Measurements from ENCODE around the gene CCNF. TPM values are rescaled to one million over a fixed set of nuclear protein-coding genes. Genes with fewer than 3 reads are reported as not detected.

CCNF gene
- polyA plus RNA-seq, 1 donor from 2014 or later, result 5.2 TPM

GRCh38 chr16:2485811-2486507, 56.7 kb downstream of the CCNF start:
- Histone ChIP-seq H3K9me2 (ENCODE audit: insufficient read depth, low read length) (no peaks in the 10 kb centered on the region), H4K20me1 (ENCODE audit: insufficient read depth) (no peaks in the 10 kb centered on the region), H3K36me3 (ENCODE audit: insufficient read depth, low read length) (no peaks in the 10 kb centered on the region), H2AFZ (ENCODE audit: low read depth, low read length) (no peak overlapping the region), H3K79me2 (replicated peaks; ENCODE audit: insufficient read depth, low read length) (no peaks in the 10 kb centered on the region), H3K27ac (ENCODE audit: low read length) (no peak overlapping the region), H3F3A (ENCODE audit: insufficient read depth, low read length, poor library complexity, severe bottlenecking) (no peaks in the 10 kb centered on the region), H3K9ac (ENCODE audit: low read length) (no peak overlapping the region), H3K4me3 (ENCODE audit: low read length) (no peak overlapping the region), H3K4me2 (ENCODE audit: low read length) (no peak overlapping the region), H3K27me3 (ENCODE audit: insufficient read depth, low read depth, low read length) (no peaks in the 10 kb centered on the region), H3K9me3 (ENCODE audit: low read length) (no peaks in the 10 kb centered on the region)
- TF ChIP-seq MXI1 (conservative IDR thresholded peaks at IDR 0.05; ENCODE audit: poor library complexity, severe bottlenecking) (no peak), EP300 (conservative IDR thresholded peaks at IDR 0.05; ENCODE audit: poor library complexity, severe bottlenecking) (no peak), POLR2AphosphoS5 (IDR thresholded peaks at IDR 0.05) (no peak), EZH2 (IDR thresholded peaks at IDR 0.05; ENCODE audit: borderline replicate concordance, insufficient read depth, low read length, poor library complexity, severe bottlenecking) (no peak), RAD21 (conservative IDR thresholded peaks at IDR 0.05) (no peak), SMC3 (conservative IDR thresholded peaks at IDR 0.05; ENCODE audit: poor library complexity) (no peak), TAF1 (IDR thresholded peaks at IDR 0.05; ENCODE audit: low read depth) (no peak), CTCF (IDR thresholded peaks at IDR 0.05; ENCODE audit: poor library complexity, severe bottlenecking) (no peak)
- TF ChIP-seq, protein P1, sequence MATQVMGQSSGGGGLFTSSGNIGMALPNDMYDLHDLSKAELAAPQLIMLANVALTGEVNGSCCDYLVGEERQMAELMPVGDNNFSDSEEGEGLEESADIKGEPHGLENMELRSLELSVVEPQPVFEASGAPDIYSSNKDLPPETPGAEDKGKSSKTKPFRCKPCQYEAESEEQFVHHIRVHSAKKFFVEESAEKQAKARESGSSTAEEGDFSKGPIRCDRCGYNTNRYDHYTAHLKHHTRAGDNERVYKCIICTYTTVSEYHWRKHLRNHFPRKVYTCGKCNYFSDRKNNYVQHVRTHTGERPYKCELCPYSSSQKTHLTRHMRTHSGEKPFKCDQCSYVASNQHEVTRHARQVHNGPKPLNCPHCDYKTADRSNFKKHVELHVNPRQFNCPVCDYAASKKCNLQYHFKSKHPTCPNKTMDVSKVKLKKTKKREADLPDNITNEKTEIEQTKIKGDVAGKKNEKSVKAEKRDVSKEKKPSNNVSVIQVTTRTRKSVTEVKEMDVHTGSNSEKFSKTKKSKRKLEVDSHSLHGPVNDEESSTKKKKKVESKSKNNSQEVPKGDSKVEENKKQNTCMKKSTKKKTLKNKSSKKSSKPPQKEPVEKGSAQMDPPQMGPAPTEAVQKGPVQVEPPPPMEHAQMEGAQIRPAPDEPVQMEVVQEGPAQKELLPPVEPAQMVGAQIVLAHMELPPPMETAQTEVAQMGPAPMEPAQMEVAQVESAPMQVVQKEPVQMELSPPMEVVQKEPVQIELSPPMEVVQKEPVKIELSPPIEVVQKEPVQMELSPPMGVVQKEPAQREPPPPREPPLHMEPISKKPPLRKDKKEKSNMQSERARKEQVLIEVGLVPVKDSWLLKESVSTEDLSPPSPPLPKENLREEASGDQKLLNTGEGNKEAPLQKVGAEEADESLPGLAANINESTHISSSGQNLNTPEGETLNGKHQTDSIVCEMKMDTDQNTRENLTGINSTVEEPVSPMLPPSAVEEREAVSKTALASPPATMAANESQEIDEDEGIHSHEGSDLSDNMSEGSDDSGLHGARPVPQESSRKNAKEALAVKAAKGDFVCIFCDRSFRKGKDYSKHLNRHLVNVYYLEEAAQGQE (IDR thresholded peaks at IDR 0.05; ENCODE audit: borderline replicate concordance), result no peak

- Histone ChIP-seq H3F3A (ENCODE audit: insufficient read depth, low read length, poor library complexity, severe bottlenecking) (no peaks in the 10 kb centered on the region), H3K36me3 (ENCODE audit: insufficient read depth, low read length) (no peaks in the 10 kb centered on the region), H3K9ac (ENCODE audit: low read length) (no peak overlapping the region), H3K4me2 (ENCODE audit: low read length) (no peak overlapping the region), H3K79me2 (replicated peaks; ENCODE audit: insufficient read depth, low read length) (no peaks in the 10 kb centered on the region), H3K27ac (ENCODE audit: low read length) (no peak overlapping the region), H3K27me3 (ENCODE audit: insufficient read depth, low read depth, low read length) (no peaks in the 10 kb centered on the region), H4K20me1 (ENCODE audit: insufficient read depth) (no peaks in the 10 kb centered on the region), H2AFZ (ENCODE audit: low read depth, low read length) (no peak overlapping the region), H3K4me3 (ENCODE audit: low read length) (no peak overlapping the region), H3K9me3 (ENCODE audit: low read length) (no peaks in the 10 kb centered on the region), H3K9me2 (ENCODE audit: insufficient read depth, low read length) (no peaks in the 10 kb centered on the region)
- no peak for TF ChIP-seq MXI1 (conservative IDR thresholded peaks at IDR 0.05; ENCODE audit: poor library complexity, severe bottlenecking)
- TF ChIP-seq CTCF (IDR thresholded peaks at IDR 0.05; ENCODE audit: poor library complexity, severe bottlenecking), result no peak
- no peak for TF ChIP-seq EP300 (conservative IDR thresholded peaks at IDR 0.05; ENCODE audit: poor library complexity, severe bottlenecking)
- no peak for TF ChIP-seq SMC3 (conservative IDR thresholded peaks at IDR 0.05; ENCODE audit: poor library complexity)
- TF ChIP-seq EZH2 (IDR thresholded peaks at IDR 0.05; ENCODE audit: borderline replicate concordance, insufficient read depth, low read length, poor library complexity, severe bottlenecking), result no peak
- no peak for TF ChIP-seq RAD21 (conservative IDR thresholded peaks at IDR 0.05)
- TF ChIP-seq, protein P1 (IDR thresholded peaks at IDR 0.05; ENCODE audit: borderline replicate concordance), result no peak
These were observed 57.6 kb downstream of the CCNF start for GRCh38 chr16:2486645-2487516.
